H1 (cell line): Measurements from ENCODE around the gene CNOT1. TPM values are rescaled to one million over a fixed set of nuclear protein-coding genes. Genes with fewer than 3 reads are reported as not detected.

Experiments
- BRCA1 ChIP-seq: IDR thresholded peaks from 2 replicates; pipeline ENCODE4 v1.6.1; 2012; ENCODE audit warnings: low read depth, low read length, improper control_type of control experiment
- CREB1 ChIP-seq: IDR thresholded peaks from 2 replicates; pipeline ENCODE4 v1.6.1; 2012; ENCODE audit warnings: inconsistent platforms
- polyA plus RNA-seq, 7 experiments: library from polyadenylated mRNA; depleted of rRNA in 3 of 7; stranded (reverse) in 5 of 7; unstranded in 2 of 7; fragments of >200 nt in 5 of 7; fragments of 200-250 nt in 2 of 7; gene quantifications; 1 replicate in 5 of 7; 2 replicates in 1 of 7; 4 replicates in 1 of 7; pipeline versions ENCODE4 v1.2.1 to v1.2.3, GENCODE V29; 2011 to 2013; ENCODE audit warnings: missing spikeins in 2 of 7, mixed read lengths in 2 of 7
- total RNA-seq: library from RNA; stranded (reverse); fragmentation: NEBNext Ultra II Directional; extraction: Animal tissue kit (Norgen Biotek cat#: 25700); gene quantifications from 2 replicates; pipeline ENCODE4 v1.2.1, GENCODE V29; 2021
- TF ChIP-seq, protein P1 (sequence below), 3 experiments: IDR thresholded peaks; 1 replicate in 2 of 3; 2 replicates in 1 of 3; pipeline versions ENCODE4 v1.5.1 to v1.6.1; 2011; ENCODE audit warnings: low read length in 3 of 3, mild to moderate bottlenecking in 3 of 3, inconsistent platforms in 2 of 3, low read depth in 1 of 3, moderate library complexity in 1 of 3; ENCODE audit not compliant: insufficient read depth in 1 of 3; ENCODE audit errors: control extremely low read depth in 1 of 3

CNOT1 gene
- total and polyA plus RNA-seq, 2 of the 8 experiments (the other 6 are each of a cell fraction or from before 2014, with no cell fraction given), result 306 to 319 TPM

GRCh38 chr16:58586340-58587030 lies 43.1 kb downstream of the CNOT1 start (continued):
- TF ChIP-seq, protein P1, sequence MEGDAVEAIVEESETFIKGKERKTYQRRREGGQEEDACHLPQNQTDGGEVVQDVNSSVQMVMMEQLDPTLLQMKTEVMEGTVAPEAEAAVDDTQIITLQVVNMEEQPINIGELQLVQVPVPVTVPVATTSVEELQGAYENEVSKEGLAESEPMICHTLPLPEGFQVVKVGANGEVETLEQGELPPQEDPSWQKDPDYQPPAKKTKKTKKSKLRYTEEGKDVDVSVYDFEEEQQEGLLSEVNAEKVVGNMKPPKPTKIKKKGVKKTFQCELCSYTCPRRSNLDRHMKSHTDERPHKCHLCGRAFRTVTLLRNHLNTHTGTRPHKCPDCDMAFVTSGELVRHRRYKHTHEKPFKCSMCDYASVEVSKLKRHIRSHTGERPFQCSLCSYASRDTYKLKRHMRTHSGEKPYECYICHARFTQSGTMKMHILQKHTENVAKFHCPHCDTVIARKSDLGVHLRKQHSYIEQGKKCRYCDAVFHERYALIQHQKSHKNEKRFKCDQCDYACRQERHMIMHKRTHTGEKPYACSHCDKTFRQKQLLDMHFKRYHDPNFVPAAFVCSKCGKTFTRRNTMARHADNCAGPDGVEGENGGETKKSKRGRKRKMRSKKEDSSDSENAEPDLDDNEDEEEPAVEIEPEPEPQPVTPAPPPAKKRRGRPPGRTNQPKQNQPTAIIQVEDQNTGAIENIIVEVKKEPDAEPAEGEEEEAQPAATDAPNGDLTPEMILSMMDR (IDR thresholded peaks at IDR 0.05; ENCODE audit: control extremely low read depth in 1 of 3, insufficient read depth in 1 of 3, low read depth in 1 of 3, low read length in 3 of 3), result no peak
- TF ChIP-seq BRCA1 (no peak), CREB1 (no peak)
